8988T (cell line): ENCODE data around the gene PCYT2.
A peak's percentile ranks its signal among the peaks of the same experiment; 100 is the strongest.
"Not testable (repeated sequence)": the region's sequence is repeated elsewhere in the genome, so short reads cannot be mapped to it uniquely, and the experiment has no call there.

ENCODE experiments used
- DNase-seq: peaks from one replicate; pipeline ENCODE4 v3.0.0; 2011

The PCYT2 gene

DNA sequence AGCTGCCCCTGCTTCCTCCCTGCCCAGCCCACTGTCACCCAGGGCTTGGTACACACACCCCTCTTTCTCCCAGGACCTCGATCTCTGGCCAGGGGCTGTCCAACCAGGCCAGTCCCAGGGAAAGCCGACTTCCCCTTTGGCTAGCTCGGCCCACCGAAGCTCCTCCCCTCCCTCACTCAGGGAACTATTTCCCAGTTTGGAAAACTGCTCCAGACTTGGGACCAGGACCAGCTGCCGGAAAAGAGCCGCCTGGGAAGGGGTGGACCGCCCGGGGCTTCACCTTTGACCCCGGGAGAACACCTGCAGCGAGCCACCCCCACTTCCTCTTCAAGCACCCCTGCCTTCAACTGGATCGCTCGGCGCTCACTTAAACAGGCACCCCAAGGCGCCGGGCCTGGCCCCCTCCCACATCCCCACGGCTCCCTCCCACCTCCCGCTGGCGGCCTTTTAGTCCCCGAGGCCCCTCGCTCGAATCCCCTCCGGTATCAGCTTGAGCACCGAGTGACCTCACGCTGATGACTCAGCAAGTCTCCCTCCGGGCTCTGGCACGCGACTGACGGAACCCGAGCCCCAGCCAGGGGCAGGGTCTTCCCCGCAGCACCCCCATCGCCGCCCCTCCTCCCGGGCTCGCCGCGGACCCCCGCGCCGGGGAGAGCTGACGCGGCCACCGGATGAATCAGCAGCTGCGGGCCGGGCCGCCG, 15.4 kb upstream of the PCYT2 start:
- DNase-seq = peak; percentile 76

DNA sequence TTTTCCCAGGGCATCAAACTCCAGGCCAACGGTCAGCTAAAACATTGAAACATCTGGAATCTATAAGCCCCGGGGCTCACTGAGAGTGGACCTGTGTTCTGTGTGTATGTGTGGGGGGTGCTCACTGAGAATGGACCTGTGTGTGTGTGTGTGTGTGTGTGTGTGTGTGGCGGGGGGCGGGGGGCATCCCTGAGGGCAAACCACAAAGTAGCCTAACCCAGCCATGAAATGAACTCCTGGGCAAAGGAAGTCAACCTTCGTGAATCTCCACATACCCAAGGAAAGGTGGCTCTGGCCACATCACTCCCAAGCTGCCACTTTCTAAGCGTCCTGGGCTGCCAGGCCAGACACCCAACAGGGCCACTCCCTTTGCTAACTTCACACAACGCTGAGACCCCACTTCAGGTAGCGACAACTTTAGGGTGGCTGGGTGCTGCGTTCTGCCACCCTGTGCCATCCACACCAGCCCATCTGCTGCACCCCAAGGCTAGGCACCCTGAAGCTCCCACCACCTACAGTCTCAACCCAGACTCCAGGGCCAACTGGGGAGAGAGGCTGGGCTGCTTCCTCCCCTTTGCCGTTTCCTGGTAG, 14.8 kb upstream of the PCYT2 start:
- no peak for DNase-seq

DNA sequence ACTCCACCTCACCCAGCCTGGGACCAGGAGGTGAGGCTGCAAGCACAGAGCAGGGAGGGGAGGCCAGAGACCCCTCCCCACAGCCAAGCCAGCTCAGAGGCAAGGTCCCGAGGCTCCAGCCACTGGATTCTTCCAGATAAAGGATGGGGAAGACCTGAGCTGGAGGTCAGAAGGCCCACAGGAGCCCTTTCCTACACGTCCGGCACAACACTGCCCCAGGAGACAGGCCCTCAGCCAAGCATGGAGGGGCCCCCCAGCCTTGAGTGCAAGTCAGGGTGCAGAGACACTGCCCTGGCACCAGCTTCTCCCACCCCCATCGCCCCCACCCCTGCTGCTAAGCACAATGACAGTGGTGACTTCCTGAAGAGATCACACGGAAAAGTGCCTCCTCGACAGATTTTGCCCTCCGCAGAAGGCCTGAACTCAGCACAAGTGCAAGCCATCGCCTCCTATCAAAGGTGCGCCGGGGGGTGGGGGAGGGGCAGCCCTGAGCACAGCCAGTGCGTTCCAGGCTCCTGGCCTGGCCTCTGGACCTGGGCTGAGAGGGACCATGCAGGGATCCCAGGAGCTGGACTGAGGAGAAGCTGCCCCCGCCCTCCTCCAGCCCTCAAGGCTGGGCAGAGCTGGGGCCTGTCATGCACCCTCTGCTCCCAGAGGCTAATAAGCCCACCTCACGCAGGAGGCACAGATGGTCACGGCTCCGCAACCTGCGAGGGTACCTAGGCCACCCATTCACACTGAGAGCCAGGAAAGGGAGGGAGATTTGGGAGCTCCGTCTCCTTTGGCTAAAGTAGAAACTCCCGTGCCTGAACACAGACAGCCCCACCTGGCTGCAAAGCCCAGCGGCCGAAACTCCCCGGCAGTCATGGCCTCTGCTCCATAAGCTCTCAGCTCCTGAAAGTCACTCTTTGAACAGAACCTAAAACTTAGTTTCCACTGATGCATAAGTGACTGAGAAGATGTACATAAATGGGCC, 13.6 kb upstream of the PCYT2 start:
- no peak for DNase-seq

DNA sequence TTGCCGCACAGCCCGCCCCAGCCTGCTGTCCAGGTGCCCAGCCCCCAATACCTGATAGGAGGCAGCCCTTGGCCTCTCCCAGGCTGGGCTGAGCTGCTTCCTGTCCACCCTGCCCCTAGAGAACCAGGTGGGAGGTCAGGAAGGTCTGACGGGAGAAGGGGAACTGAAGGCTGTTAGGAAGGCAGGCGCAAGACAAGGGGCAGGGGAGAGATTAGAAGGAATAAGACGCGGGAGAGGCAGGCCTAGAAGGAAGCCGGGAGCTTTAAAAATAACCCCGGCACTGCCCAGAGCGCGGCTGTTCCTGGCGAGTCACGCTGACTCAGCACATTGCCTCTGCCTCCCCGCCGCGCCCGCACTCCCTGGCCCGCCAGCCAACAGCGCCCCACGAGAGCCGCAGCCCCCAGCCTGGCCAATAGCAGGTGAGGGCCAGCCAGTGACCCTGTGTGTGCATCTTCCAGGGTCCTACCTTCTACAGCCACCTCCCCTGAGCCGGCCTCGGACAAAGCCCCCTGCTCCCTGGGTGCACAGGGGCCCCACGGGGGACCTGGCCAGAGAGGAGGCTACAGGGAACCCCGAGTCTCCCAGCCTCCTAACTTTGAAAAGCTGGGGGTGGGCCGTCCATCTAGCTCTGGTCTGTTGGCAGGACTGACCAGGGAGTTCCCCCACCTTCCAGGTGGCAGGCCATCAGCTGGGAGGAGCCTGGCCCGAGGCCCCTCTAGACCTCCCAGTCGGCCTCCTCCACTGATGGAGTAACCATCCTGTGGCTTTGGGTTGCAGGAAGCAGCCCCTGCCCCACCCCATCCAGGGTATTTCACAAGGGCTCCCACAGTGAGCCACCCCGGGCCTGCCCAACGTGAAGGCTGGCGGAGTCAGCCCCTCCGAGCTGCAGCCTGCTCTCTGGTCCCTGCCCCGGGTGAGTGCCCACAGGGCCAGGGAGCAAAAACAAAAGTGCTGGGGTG, 12.4 kb upstream of the PCYT2 start:
- DNase-seq = peak; percentile 75

DNA sequence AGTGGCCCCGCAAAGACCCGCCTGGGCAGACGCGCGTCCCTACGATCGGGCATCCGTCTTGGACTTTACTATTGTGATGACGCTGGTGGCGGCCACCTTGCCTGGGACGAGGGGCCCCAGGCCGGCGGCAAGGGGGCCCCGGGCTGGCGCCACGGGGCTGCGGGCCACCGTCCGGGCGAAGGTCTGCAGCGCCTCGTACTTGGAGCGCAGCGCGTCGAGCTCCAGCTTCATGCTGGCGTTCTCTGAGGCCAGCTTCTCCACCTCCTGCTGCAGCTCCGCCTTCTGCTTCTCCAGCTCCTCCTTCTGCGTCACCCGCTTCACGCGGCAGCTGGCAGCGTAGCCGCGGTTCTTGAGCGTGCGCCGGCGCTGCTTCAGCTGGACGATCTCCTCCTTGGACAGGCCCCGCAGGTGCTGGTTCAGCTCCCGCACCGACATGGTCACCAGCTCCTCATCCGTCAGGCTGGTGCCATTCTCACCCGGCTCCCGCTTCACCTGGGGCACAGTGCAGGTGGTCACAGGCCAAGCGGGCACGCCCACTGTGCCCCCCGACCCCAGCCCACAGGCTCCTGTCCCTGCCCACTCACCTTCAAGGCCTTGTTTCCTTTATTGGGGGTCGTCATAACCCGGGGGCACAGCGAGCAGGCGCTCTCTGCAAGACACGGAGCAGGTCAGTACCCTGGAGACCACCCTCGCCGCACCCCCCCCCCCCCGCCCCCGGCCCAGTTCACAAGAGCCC, 11.5 kb upstream of the PCYT2 start:
- DNase-seq = no peak

DNA sequence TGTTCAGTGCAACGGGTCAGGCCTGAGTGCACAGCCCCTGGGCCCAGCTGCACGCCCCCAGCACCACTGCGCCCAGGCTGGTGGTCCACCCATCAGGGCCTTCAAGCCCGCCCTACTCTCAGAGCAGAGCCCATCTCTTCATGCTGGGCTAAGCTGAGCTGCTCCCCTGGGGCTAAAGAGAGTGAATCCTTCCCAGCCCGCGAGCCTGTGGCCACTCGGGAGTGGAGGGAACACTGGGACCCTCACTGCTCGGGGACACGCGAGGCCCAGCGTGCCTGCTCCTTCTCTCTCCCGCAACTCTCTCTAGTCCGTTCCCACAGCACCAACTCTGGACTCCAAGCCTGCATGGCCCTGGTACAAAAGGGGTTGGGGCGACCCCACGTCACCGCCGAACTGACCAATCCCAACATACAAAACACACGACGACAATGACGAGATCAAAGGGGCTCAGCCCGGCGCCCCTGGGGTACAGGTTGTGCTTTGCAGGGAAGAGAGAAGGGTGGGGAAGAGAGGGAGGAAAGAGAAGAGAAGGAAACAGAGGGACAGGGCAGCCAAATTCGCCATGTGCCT, 10.9 kb upstream of the PCYT2 start:
- DNase-seq = no peak

DNA sequence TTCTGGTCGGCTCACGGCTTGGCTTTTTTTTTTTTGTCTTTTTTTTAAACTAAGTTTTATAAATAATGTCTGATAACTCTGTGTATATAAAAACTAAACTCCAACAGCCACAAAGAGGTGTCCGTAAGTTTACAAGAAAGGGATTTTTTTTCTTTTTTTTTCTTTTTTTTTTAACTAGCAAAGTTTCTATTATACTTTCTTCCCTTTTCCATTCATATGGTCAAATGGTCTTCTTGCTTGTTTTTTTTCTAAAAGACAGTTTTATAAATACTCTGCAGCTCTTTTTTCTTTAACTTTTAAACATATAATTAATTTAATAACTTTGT, 10.3 kb upstream of the PCYT2 start:
- no peak for DNase-seq

DNA sequence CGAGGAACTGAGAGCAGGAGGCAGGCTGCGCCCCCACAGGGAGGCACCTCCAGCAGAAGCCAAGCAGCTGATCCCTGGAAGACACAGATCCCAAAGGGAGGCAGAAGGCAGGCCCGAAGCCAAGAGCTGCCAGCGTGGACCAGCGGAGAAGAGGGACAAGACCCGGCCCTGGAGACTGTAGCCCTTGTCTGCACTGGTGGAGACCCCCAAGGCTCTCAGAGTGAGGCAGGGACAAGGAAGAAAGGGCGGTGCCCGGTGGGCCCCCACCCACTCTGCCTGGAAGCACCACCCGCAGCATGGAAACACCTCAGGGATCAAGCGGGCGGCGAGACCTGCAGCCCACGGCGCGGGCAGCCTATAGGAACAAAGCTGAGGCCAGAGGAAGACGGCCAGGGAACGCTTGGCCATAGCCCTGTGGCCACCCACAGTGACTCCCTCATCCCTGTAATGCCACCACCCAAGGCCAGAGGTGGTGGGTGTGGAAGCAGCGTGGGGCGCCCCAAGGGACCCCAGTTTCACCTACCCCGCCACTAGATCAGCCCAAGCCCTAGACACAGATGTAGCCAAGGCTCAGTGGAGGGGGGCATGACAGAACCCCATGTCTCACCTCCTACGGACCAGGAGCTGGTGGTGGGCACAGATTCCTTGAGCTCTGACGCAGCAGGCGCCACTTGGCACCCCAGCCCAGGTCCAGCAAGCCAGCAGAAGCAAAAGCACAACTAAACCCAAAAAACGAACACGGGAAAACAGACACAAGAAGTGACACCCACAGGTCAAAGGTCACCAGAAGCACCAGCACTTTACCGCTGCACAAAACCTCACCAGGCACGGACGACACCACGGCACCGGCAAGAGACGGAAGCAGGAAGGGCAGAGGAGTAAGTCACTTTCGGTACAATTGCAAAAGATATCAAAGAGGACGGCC, 9.7 kb upstream of the PCYT2 start:
- DNase-seq = no peak

DNA sequence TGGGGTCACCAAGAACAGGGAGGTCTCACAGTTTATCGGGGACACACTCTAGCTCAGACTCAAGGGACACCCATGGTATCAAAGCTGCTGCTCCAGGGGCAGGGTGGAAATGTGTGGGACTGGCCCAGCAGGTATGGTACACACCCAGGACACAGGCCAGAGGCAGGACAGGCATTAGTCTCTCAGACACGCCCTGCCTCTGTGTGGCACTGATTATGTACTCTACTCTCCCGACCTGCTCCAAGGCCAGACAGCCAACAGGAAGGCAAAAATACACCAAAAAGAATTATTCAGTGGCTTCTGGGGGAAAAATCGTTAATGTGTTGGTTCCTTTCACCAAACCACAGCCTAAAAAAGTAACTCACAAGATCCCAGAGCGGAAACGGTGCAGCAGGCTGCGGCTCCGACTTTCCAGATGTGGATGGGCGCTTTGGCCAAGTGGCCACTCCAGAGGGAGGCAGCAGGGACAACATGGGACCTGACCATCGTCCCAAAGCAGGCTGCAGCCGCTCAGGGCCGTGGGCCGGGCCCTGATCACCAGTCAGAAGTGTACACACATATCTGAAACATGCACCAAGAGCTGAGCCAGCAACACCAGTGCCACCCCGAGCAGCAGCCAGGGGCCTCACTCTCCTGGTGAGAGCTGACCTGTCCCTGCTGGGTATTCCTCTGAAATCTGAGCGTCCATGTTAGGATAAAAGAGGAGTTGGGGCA, 7.8 kb upstream of the PCYT2 start:
- DNase-seq = no peak

DNA sequence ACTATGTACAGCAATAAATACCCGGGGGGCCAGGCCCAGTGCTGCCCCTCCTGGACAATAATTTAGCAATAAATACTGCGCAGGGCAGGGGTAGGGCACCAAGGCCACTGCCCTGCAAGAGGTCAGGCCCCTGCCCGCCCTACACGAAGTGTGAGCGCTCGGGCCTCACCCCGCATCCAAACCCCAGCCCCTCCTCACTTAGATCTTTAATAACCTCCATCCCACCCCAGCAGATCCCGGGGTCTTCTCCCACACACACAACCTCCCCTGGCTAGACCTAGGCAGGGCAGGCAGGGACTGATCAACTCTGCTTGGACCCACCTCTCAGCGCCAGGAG, 7.1 kb upstream of the PCYT2 start:
- not testable (repeated sequence) for DNase-seq

DNA sequence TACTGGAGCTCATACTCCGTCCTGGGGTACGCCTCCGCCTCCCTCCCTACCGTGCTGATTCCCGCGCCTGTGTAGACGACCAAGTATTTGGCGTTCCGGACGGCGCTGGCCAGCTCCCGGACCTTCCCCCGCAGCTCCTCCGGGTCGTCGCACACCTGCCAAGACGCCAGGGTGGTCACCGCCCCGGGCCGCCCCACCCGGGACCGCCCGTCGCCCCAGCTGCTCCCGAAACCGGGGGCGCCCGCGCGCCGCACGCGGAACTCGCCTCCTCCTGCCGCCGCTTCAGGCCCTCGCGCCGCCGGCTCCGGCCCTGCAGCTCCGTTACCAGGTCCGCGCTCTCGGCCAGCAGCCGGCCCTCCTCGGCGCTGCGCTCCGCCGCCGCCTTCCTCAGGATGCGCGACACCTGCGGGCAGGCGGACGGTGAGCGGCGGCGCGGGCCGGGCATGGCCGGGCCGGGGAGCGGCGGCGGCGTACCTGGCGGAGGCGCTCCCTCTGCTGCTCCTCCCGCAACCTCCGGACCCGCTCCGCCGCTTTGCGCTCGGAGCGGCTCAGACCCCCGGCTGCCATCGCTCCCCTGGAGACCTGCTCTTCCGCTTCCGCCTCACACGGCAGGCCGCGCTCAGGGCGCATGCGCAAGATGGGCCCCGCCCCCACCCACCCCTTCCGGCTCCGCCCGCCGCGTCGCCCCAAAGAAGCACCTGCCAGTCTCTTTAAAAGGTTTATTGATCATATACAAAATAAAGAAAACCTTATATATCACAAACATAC, 6.5 kb upstream of the PCYT2 start, which contains the start of gene SIRT7:
Gene SIRT7 (minus strand): TSS at position 612 of the 768 bp plus-strand sequence. CDS start 45 bp downstream, at position 567.
- peak; percentile 97 for DNase-seq

DNA sequence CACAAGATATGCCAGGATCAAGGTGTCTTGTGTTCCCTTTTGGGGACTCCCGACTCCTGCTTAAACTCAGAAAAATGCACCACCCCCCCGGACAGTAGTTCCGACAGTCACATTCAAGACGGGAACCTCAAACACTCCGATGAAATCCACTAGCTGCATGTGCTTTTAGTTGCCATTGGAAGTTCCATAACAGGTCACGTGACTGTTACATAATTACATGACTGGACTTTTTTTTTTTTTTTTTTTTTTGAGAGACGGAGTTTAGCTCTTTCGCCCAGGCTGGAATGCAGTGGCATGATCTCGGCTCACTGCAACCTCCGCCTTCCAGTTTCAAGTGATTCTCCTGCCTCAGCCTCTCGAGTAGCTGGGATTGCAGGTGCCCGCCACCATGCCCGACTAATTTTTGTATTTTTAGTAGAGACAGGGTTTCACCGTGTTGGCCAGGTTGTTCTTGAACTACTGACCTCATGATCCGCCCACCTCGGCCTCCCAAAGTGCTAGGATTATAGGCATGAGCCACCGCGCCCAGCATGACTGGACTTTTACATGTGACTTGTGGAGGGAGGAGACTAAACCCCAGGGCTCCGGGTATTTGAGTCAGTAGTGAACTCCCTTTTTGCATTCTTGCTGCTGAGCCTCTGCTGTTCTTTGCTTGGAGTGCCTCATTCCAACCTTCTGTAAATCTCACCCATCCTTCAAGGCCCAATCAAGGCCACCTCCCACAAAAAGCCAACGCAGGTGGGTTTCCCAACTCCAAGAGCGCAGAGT, 5.2 kb upstream of the PCYT2 start:
- DNase-seq = no peak

DNA sequence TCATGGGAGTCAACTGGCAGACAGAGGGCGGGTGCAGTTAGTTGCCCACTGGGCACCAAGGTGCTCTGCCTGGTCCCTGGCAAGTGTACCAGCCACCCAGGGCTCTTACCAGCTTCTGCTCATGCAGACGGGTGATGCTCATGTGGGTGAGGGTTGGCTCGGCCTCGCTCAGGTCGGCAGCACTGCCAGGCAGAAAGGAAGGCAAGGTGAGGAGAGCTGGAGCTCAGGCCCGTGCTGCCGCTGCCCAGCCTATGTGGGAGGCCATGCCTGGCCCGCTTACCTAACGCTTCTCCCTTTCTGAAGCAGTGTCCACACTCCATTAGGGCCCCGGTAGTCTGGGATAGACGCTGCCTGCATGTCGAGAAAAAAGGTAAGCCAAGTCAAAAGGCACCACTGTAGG, 4.1 kb upstream of the PCYT2 start:
- no peak for DNase-seq

DNA sequence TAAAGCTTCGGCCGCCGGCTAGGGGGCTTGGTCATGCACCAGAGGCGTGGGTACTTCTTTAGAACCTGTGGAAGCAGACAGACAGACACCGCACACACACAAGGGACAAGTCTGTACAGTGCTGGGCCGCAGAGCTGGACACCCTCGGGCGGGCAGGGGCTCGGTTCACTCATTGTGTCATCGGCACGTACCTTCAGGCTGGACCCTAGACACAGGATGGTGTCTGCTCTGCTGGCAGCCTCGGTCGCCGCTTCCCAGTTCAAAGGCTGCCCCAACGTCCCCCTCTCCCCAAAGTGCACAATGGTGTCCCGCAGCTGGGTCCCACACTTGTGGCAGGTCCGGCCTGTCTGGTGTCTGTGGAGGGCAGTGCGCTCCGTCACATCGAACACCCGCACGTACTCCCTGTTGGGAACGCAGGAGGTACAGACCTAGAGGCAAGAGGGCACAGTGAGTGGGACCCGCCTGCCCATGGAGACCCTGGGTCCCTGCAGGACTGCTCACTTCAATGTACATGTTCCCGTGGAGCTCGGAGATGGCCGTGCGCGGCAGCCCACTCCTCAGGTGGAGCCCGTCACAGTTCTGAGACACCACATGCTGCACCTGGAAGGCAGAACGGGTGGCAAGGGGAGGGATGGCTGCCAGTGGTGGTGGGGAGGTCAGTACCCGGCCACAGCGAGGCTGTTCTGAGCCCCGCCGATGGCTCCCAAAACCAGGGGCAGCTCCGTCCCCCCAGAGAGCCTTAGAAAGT, 3.1 kb upstream of the PCYT2 start:
- DNase-seq = no peak

DNA sequence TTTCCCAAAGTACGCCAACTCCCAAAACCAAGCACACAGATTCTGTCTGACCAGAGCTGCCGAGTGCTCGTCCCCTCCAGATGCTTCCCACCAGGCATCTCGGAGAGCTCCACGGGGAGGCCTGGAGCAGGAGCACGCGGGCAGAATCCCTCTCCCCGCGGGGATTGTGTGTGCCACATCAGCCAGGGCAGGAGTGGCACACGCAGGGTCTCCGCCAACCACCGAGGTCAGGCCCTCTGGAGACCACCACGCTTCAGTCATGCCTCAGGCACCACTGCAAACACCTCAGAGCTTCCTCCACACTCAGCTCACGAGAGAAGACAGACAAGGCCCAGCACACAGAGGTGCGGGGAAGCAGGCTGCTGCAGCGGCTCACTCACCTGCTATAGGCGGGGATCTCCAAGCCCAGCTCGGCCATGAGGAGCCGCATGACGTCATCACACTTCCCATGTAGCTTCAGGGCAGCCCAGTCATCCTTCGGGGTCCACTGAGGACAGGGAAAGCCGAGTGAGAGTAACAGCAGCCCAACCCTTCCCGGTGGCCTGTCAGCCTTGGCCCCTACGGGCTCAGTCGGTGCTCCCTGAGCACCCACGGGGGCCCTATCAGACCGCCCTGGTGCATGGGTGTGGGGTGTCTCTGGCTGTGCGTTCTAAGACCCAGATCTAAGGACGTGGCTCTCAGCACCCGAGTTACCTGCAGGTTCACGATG, 2.3 kb upstream of the PCYT2 start:
- no peak for DNase-seq

DNA sequence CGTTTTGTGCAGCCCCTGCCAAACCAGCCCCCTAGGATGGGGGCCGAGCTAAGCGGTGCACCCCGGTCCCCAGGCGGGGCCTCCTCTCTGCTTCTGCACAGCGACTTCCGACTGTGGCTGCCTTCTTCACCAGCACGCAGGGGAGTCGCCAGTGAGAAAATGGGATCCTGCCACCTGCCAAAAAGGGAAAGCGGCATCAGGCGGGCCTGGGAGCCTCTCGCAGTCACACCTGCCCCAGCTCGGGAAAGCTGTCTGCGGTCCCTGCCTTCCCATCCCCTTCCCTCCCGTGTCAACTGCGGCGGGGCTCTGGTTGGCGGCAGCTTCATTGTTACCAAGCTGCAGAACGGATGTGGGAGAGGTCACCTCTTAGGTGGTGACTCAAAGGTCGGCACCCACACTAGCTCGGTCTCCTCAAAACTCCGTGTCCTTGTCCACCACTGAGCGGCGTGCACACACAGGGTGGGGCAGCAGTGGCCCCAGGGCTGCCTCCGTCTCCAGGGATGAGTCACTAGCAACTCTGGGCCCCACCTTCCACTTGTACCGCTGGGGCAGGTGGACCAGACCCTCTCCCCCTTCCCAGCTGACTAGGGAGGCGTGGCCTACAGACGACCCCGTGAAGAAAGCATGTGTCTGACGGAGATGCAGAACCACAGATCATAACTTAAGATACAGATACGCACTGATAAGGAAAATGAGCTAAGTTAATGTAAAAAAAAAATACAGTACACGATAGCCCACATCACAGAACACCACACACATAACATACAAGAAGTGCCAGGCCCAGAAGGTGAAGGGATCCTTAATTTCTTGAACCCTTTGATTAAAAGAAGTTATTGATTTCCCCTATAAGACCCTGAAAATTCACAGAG, 1.5 kb upstream of the PCYT2 start:
- no peak for DNase-seq
